DMS 273 treated with DMSO at 0.1 percent for 48 hours (cell line): ENCODE results near the gene CPLANE2.
A peak's percentile ranks its signal among the peaks of the same experiment; 100 is the strongest.
"Not testable (repeated sequence)": the region's sequence is repeated elsewhere in the genome, so short reads cannot be mapped to it uniquely, and the experiment has no call there.

Source experiments
- DNase-seq: peaks from one replicate; lab custom pipeline; 2025; lab: John Stamatoyannopoulos, UW

The CPLANE2 gene

DNA sequence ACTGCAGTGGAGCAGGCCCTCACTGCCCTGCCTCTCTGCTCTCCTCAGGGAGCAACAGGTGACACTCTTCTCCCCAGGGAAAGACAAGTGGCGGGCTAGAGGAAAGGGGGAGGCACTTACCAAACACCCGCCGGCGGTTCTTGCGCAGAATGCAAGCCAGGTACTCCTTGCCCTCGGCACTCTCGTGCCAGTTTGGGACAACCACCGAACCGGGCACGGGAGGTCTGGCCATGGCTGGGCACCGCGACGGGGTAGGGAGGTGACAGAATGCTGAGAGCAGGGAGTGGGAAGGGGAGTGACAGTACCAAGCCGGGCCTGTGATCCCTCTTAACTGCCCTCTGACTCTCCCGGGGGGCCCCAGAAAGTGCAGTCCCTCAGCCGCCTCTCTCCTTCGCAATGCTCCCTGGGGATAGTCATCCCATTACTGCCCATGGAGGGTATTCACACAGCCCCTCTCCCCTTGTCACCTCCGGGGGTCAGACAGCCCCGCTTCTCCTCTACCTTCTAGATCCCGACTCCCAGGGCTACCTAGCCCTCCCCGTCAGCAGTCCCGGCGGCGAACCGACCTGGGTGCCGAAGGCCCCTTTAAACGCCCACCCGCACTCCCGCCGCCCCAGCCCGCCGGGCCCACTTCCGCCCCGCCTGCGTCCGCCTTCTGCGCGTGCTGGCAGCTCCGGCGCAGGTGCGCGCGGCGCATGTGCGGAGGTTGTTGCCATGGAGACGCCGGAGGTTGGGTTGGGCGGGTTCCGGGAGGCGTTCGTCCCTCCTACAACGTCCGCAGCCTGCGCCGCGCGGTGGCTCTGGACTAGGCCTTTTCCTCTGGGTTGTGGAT is at the start of gene CPLANE2:
TSS of gene CPLANE2 (minus strand) at position 673 of the 832 bp plus-strand sequence. CDS start at position 232, 441 bp downstream.
- peak; percentile 67 for DNase-seq

GRCh38 chr1:16286122-16286521 is 49.1 kb upstream of the CPLANE2 start:
- DNase-seq: no peak

- DNase-seq: no peak
Measured at GRCh38 chr1:16281765-16282164, 44.8 kb upstream of the CPLANE2 start.

DNA sequence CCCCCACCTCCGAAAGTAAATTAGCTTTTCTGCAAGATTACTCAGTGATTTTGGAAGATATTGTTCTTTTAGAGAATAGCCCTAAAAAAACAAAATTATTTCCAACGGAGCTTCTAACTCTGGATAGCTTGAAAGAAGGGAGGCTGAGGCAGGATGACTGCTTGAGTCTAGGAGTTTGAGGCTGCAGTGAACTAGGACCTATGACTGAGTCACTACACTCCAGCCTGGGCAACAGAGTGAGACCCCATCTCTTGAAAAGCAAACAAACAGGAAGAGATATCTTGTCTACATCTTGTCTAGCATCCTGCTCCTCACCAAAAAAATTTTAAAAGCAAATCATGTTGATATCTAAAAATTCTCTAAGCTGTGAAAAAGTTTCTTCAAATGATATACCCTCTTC is 42.2 kb upstream of the CPLANE2 start:
- no peak for DNase-seq

- no peak for DNase-seq
Measured at GRCh38 chr1:16276302-16277030, 39.5 kb upstream of the CPLANE2 start.

- no peak for DNase-seq
Measured at GRCh38 chr1:16275591-16275990, 38.6 kb upstream of the CPLANE2 start.

DNA sequence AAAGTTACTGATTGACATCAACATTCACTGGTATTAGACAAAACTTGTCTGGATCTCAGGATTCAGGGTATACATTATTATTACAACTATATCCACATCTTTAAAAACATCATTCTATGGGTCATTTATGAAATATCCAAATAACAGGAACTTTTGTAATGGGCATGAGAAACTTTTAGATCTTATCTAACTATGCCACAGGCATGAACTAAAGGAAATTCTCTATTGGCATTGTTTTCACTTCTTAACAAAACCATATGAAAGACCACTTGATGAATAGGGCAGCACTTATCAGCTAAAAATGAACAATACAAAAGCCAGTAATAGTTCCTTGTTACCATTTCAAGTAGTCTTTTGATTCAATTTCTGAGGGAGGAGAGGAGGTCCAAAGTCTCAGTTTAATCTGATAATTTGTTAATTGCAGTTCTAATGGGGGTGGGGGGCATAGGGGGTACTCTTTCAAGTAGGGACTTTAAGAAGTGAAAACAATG is 30.8 kb upstream of the CPLANE2 start:
- no peak for DNase-seq

DNA sequence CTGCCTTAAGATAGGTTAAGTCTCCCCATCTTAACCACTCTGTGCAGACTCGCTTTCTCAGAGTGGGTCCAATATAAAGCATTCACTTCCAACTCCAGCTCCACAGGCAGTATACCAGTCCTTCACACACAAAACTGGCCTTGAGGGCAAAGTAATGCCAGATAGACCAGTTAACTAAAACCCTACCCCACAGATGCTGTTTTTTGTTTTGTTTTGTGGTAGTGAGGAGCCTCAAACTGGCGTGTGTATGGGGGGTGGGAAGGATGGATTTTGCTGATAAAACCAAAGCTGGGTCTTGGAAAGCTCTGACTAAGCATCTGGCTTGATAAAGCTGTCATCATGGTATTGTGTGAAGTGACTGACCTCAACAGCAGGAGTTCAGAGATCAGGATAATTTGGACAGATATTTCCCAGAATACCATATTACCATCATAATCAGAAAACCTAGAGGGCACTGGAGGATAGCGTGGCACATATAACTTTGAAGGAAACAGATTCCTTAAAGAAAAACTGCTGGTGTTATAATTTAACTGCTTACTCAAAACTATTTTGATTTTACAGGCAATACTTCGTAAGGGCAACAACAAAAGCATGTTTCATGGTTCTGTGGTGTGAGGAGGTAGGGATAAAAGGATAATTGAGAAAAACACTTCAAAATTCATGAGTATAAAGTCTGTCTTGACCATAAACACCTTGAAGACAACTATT is 29.6 kb upstream of the CPLANE2 start:
- no peak for DNase-seq

- DNase-seq: no peak
Measured at GRCh38 chr1:16262067-16262466, 25.1 kb upstream of the CPLANE2 start.

- DNase-seq: no peak
Measured at GRCh38 chr1:16260814-16261213, 23.8 kb upstream of the CPLANE2 start.

DNA sequence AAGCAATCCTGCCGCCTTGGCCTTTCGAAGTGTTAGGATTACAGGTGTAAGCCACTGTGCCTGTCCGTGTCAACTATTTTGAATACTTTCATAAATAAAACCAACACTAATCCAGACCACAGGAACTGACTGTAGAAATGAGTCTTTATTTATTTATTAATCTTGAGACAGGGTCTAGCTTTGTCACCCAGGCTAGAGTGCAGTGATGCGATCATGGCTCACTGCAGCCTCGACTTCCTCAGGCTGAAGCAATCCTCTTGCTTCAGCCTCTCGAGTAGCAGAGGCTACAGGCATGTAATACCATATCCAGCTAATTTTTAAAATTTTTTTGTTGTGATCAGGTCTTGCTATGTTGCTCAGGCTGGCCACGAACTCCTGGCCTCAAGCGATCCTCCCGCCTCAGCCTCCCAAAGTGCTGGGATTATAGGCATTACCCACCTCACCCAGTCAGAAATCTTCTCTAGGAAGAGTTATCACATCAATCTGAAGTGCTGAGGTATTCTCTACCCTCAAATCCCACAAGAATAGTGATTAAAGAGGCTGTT is 21.7 kb upstream of the CPLANE2 start:
- no peak for DNase-seq

DNA sequence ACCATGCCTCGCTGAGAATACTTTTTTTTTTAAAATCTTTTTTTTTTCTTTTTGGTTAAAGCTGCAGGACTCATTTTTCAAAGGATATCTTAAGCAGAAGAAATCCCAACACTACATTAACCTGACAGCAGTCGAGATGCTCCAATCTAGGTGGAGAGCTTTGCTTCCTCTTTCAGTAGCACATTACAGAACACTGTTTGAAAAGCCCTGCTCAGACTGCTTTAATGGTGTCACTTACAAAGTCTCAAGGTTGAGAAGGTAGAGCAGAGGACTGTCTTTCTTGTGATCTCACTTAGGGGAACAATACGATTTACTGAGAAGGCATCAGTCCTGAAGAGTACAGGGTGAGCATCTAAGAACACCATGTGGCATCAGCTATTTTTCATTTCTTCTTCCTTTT is 21.0 kb upstream of the CPLANE2 start:
- no peak for DNase-seq

- not testable (repeated sequence) for DNase-seq
Measured at GRCh38 chr1:16257556-16257955, 20.6 kb upstream of the CPLANE2 start.

- DNase-seq: no peak
Measured at GRCh38 chr1:16256478-16256877, 19.5 kb upstream of the CPLANE2 start.

DNA sequence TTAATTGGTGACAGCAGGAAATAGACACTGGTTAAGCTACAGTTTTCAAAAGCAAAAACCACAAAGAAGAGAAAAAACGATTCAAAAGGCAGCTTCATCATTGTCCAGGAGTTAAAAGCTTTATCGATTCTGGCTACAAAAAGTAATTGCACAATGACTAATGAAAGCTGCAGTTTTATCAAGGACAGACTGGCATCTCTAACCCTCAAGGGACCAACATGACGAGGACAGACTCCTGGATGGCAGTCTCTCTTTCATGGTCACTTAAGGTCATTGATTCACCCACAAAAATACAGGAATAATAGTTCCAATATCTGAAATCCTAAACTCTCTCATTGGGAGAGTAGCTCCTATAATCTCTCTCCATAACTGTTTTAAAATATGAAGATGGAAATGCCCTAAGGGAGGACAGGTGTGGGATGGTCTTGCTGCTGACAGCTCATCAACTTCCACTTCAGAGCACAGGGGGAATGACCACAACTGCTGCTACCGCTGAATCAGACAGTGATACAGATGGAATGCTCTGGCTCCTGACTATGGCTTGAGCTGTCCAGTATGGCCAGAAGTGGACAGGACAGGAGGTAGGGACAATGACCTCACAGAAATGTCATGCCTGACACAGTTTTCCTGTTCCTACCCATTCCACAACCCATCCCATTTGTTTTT is 17.4 kb upstream of the CPLANE2 start:
- DNase-seq: no peak

- DNase-seq: no peak
Measured at GRCh38 chr1:16253332-16253922, 16.4 kb upstream of the CPLANE2 start.

DNA sequence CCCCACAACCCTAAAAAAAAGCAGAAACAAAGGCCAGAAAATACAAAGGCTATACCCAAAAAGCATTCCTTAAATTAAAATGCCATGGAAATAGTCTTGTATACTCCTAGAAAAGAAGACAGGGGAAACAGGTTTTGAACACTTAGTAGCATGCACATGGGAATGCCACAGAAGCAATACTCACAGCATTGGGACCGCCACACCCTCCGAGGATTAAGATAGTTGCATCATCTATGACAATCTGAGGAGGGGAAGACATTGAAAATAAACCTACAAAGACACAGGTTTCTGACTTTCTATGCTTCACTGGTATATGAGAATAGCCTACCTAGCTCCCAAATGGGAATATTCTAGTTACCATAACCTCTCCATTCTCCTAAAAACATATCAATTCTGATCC is 15.9 kb upstream of the CPLANE2 start:
- DNase-seq: no peak

- no peak for DNase-seq
Measured at GRCh38 chr1:16251381-16251780, 14.4 kb upstream of the CPLANE2 start.

GRCh38 chr1:16250524-16251251 is 13.7 kb upstream of the CPLANE2 start:
- no peak for DNase-seq

DNA sequence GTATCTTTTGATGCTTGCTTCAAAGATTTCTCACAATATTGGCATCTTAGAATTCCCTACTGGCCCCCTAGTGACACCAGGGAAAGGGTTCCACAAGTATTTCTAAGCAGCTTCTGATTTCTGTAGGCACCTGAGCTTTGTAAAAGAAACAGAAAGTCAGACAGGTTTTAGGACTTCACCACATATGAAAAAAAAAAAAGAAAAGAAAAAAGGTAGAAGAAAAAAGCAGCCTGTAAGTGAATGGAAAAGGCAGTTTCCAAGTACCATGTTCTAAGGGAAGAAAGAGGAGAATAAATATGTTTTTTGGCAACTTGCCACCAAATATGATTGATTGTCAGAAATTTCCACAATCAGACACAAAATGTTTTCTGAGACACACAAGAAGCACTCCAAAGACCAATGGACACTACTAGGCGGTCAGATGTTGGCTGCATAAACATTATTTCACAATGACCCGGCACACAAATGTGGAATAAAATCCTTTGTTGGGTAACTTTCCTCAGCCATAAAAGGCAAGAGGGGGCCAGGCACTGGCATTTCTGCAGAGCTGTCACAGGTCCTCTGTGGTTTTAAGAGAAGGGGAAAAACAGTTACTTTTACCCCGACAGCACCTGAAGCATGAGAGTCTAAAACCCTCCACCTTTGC is 12.7 kb upstream of the CPLANE2 start:
- no peak for DNase-seq
